H9 (cell line): ENCODE measurements around the gene ZNF681. TPM values are rescaled to one million over a fixed set of nuclear protein-coding genes. Genes with fewer than 3 reads are reported as not detected.

Source experiments
- DNase-seq: peaks from one replicate; pipeline ENCODE4 v3.0.0-alpha.2; 2017
- H2AFZ ChIP-seq: one replicate; pipeline ENCODE4 v1.6.1; 2013; ENCODE audit warnings: mild to moderate bottlenecking, low read length, control low read depth, moderate library complexity
- H2AK5ac ChIP-seq: 2 replicates; pipeline ENCODE4 v1.6.1; 2013; ENCODE audit warnings: low read length, control low read depth, mixed read lengths; ENCODE audit not compliant: insufficient read length
- H2BK120ac ChIP-seq: one replicate; pipeline ENCODE4 v1.6.1; 2013; ENCODE audit warnings: low read depth, mild to moderate bottlenecking, low read length, control low read depth, inconsistent platforms; ENCODE audit not compliant: poor library complexity, severe bottlenecking
- H2BK12ac ChIP-seq: 2 replicates; pipeline ENCODE4 v1.6.1; 2013; ENCODE audit warnings: low read length, control low read depth, mixed read lengths, low read depth; ENCODE audit not compliant: insufficient read length
- H2BK15ac ChIP-seq: 2 replicates; pipeline ENCODE4 v1.6.1; 2013; ENCODE audit warnings: low read depth, low read length, control low read depth
- H2BK20ac ChIP-seq: one replicate; pipeline ENCODE4 v1.6.1; 2013; ENCODE audit warnings: low read depth, mild to moderate bottlenecking, low read length, control low read depth, inconsistent platforms; ENCODE audit not compliant: poor library complexity, severe bottlenecking
- H2BK5ac ChIP-seq: 2 replicates; pipeline ENCODE4 v1.6.1; 2013; ENCODE audit warnings: low read length, control low read depth, mixed read lengths; ENCODE audit not compliant: insufficient read length
- H3K14ac ChIP-seq: 2 replicates; pipeline ENCODE4 v1.6.1; 2013; ENCODE audit warnings: low read length, control low read depth; ENCODE audit not compliant: insufficient read depth
- H3K18ac ChIP-seq: 2 replicates; pipeline ENCODE4 v1.6.1; 2013; ENCODE audit warnings: low read depth, mild to moderate bottlenecking, mixed read lengths, low read length, control low read depth; ENCODE audit not compliant: insufficient read length
- H3K23ac ChIP-seq: 2 replicates; pipeline ENCODE4 v1.6.1; 2013; ENCODE audit warnings: low read length, control low read depth, mixed read lengths, low read depth; ENCODE audit not compliant: insufficient read length
- H3K23me2 ChIP-seq: 2 replicates; pipeline ENCODE4 v1.6.1; 2013; ENCODE audit warnings: low read depth, mild to moderate bottlenecking, mixed read lengths, low read length, control low read depth; ENCODE audit not compliant: insufficient read length, poor library complexity, severe bottlenecking
- H3K27ac ChIP-seq: 2 replicates; pipeline ENCODE4 v1.5.1; 2013; ENCODE audit warnings: low read length, control low read depth, mixed read lengths, low read depth; ENCODE audit not compliant: insufficient read length
- H3K27me3 ChIP-seq: 2 replicates; pipeline ENCODE4 v1.6.1; 2013; ENCODE audit warnings: low read length, control low read depth, inconsistent platforms; ENCODE audit not compliant: insufficient read depth
- H3K4ac ChIP-seq: 2 replicates; pipeline ENCODE4 v1.6.1; 2013; ENCODE audit warnings: low read depth, mild to moderate bottlenecking, control low read depth, inconsistent platforms, low read length, moderate library complexity
- H3K4me1 ChIP-seq: 2 replicates; pipeline ENCODE4 v1.6.1; 2013; ENCODE audit warnings: low read length, control low read depth, inconsistent platforms; ENCODE audit not compliant: insufficient read depth
- H3K4me2 ChIP-seq: 2 replicates; pipeline ENCODE4 v1.6.1; 2013; ENCODE audit warnings: low read length, control low read depth, mixed read lengths; ENCODE audit not compliant: insufficient read length, insufficient read depth
- H3K56ac ChIP-seq: 2 replicates; pipeline ENCODE4 v1.6.1; 2013; ENCODE audit warnings: low read depth, mild to moderate bottlenecking, mixed read lengths, low read length, control low read depth; ENCODE audit not compliant: insufficient read length
- H3K79me1 ChIP-seq: 2 replicates; pipeline ENCODE4 v1.6.1; 2013; ENCODE audit warnings: low read depth, mild to moderate bottlenecking, moderate library complexity, low read length, control low read depth, inconsistent platforms; ENCODE audit not compliant: insufficient read depth, poor library complexity, severe bottlenecking
- H3K79me2 ChIP-seq: 2 replicates; pipeline ENCODE4 v1.6.1; 2013; ENCODE audit warnings: low read length, control low read depth, inconsistent platforms; ENCODE audit not compliant: insufficient read depth
- H3K9ac ChIP-seq: 2 replicates; pipeline ENCODE4 v1.6.1; 2013; ENCODE audit warnings: low read length, control low read depth, mixed read lengths; ENCODE audit not compliant: insufficient read length; ENCODE audit errors: extremely low read depth
- H3K9me3 ChIP-seq: one replicate; pipeline ENCODE4 v1.6.1; 2013; ENCODE audit warnings: low read depth, low read length, inconsistent platforms; ENCODE audit not compliant: control insufficient read depth
- H3T11ph ChIP-seq: one replicate; pipeline ENCODE4 v1.6.1; 2013; ENCODE audit warnings: mild to moderate bottlenecking, low read length, control low read depth, inconsistent platforms
- H4K20me1 ChIP-seq: one replicate; pipeline ENCODE4 v1.6.1; 2013; ENCODE audit not compliant: control insufficient read depth, insufficient read length, insufficient read depth
- H4K5ac ChIP-seq: 2 replicates; pipeline ENCODE4 v1.6.1; 2013; ENCODE audit warnings: low read depth, mild to moderate bottlenecking, mixed read lengths, low read length, control low read depth; ENCODE audit not compliant: insufficient read length
- H4K8ac ChIP-seq: replicated peaks from 2 replicates; pipeline ENCODE4 v1.6.1; 2013; ENCODE audit warnings: low read length, control low read depth, mixed read lengths, low read depth; ENCODE audit not compliant: insufficient read length
- H4K91ac ChIP-seq: 2 replicates; pipeline ENCODE4 v1.6.1; 2013; ENCODE audit warnings: low read depth, mild to moderate bottlenecking, moderate library complexity, mixed read lengths, low read length, control low read depth; ENCODE audit not compliant: insufficient read length
- H3K27ac Mint-ChIP-seq, 3 experiments: 2 replicates in 2 of 3; 3 replicates in 1 of 3; pipeline ENCODE4 v1.8.0; 2020 to 2021; ENCODE audit warnings: mixed read lengths in 3 of 3, mild to moderate bottlenecking in 1 of 3, moderate library complexity in 1 of 3
- H3K27me3 Mint-ChIP-seq: 2 replicates; pipeline ENCODE4 v1.8.0; 2021; ENCODE audit warnings: low read depth, mild to moderate bottlenecking, moderate library complexity, mixed read lengths
- H3K36me3 Mint-ChIP-seq, 3 experiments: 2 replicates in 2 of 3; 3 replicates in 1 of 3; pipeline ENCODE4 v1.8.0; 2020 to 2021; ENCODE audit warnings: low read depth in 3 of 3, mixed read lengths in 3 of 3; ENCODE audit not compliant: insufficient read depth in 1 of 3
- H3K4me1 Mint-ChIP-seq, 2 experiments: 2 replicates each; pipeline ENCODE4 v1.8.0; 2020; ENCODE audit warnings: mixed read lengths in 2 of 2
- H3K4me3 Mint-ChIP-seq, 2 experiments: 2 replicates in 1 of 2; 3 replicates in 1 of 2; pipeline ENCODE4 v1.8.0; 2020 to 2021; ENCODE audit warnings: mild to moderate bottlenecking in 2 of 2, mixed read lengths in 2 of 2, moderate library complexity in 1 of 2
- H3K9me3 Mint-ChIP-seq, 2 experiments: 2 replicates in 1 of 2; 3 replicates in 1 of 2; pipeline ENCODE4 v1.8.0; 2020; ENCODE audit warnings: mild to moderate bottlenecking in 2 of 2, mixed read lengths in 2 of 2, moderate library complexity in 1 of 2
- CTCF ChIP-seq: fragments of 200-600 bp; sonication (generic); conservative IDR thresholded peaks from 3 replicates; pipeline ENCODE4 v1.8.0; 2021; ENCODE audit warnings: antibody characterized with exemption, mild to moderate bottlenecking
- WGBS: extraction: QIAGEN DNeasy Blood & Tissue Kit; methylation state at CpG from one replicate; pipeline ENCODE4 v1.1.7; 2013; ENCODE audit warnings: missing lambda C conversion rate, low lambda C conversion rate, mixed read lengths; ENCODE audit not compliant: insufficient read length; ENCODE audit errors: extremely low coverage; 5-methylcytosine and 5-hydroxymethylcytosine counted together
- total RNA-seq: library from RNA; stranded (reverse); gene quantifications from 2 replicates; pipeline ENCODE4 v1.2.1, GENCODE V29; 2021

Gene ZNF681
- total RNA-seq, 1 experiment from 2014 or later: 10.4 TPM

GRCh38 chr19:23762884-23763711 lies 4.4 kb upstream of the ZNF681 start:
- H4K91ac ChIP-seq: no peak overlapping the region
- peak overlapping the region; percentile 2 for H3K27ac ChIP-seq
- Mint-ChIP-seq H3K27me3 (peaks cover 6% of the 10 kb centered on the region), H3K4me1 (peaks cover 28 to 37% of the 10 kb centered on the region in 2 experiments), H3K9me3 (peaks cover 2 to 3% of the 10 kb centered on the region in 2 experiments; a peak in 2 of 5 replicates), H3K4me3 (peak overlapping the region; percentile 94 to 98), H3K36me3 (peaks cover 26 to 34% (median 30%) of the 10 kb centered on the region in 3 experiments), H3K27ac (peak overlapping the region; percentile 96 to 98 (median 98))
- no CpG with 5 or more reads among the region's 51 CpGs for WGBS
- no peak overlapping the region for H4K8ac ChIP-seq
- peaks cover 33% of the 10 kb centered on the region; the same call in 1 of the 2 replicates for H3K79me2 ChIP-seq
- TF ChIP-seq CTCF: no peak
- H2BK12ac ChIP-seq: no peak overlapping the region
- no peak overlapping the region for H3K23ac ChIP-seq
- H2BK15ac ChIP-seq: no peak overlapping the region
- H2BK5ac ChIP-seq: no peak overlapping the region
- H3K56ac ChIP-seq: no peak overlapping the region
- peaks cover 6% of the 10 kb centered on the region for H3K79me1 ChIP-seq
- no peaks in the 10 kb centered on the region for H3K9me3 ChIP-seq
- H4K5ac ChIP-seq: no peak overlapping the region
- H3K4ac ChIP-seq: no peak overlapping the region
- peak overlapping the region; percentile 81 for H3K4me2 ChIP-seq
- H3T11ph ChIP-seq: no peak overlapping the region
- peak overlapping the region; percentile 78 for H3K9ac ChIP-seq
- H3K27me3 ChIP-seq: no peaks in the 10 kb centered on the region
- H3K4me1 ChIP-seq: no peaks in the 10 kb centered on the region; the same call in 1 of the 2 replicates
- H2BK120ac ChIP-seq: no peak overlapping the region
- peak; percentile 94 for DNase-seq
- no peak overlapping the region for H2BK20ac ChIP-seq
- H2AK5ac ChIP-seq: no peak overlapping the region
- H3K14ac ChIP-seq: peak overlapping the region; percentile 83
- H4K20me1 ChIP-seq: no peaks in the 10 kb centered on the region
- H3K18ac ChIP-seq: peak overlapping the region; percentile 85
- peaks cover 3% of the 10 kb centered on the region for H3K23me2 ChIP-seq
- H2AFZ ChIP-seq: no peak overlapping the region
